ENCODE data around the gene EPHB1.

Gene EPHB1

DNA sequence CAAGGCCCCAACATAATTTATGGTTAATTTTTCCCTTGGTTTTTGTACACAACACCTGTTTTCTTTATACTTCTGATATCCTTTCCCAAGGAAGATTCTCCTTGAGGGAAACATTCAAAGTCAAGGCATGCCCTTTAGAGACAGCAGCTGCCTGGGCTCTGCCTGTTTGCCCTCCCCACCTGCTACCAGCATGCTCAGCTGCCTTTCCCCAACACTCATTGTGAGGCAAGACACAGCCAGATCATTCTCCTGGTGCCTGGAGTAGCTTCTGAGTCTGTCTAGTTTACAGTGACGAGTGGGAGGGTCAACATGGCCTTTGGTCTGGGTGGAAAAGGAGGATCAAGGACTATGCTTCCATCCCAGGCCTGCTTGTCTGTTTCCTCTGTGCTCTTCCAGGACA, 132.5 kb downstream of the EPHB1 start:
- TF ChIP-seq ZNF274 (IDR thresholded peaks at IDR 0.05; ENCODE audit: low read depth, low read length): no peak
- H3K4me3 ChIP-seq (ENCODE audit: low read length): no peak overlapping the region

DNA sequence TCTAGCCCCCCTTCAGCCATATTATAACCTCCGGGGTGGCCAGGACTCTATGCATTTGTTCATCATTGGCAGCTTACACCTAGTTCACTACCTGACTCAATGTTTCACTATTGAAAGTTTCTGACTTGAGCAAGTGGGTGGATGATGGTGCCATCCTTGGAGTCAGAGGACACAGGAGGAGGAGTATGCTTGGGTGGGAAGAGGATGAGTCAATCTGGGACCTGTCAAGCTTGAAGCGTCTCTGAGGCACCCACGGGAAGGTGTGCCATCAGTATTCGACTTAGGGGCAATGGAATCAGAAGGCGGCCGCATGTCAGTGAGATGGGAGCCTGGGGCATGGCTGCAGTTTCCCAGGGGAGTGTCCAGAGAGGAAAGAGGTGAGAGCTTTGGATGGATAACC, 133.3 kb downstream of the EPHB1 start:
- no peak overlapping the region for H3K4me3 ChIP-seq (ENCODE audit: low read length)
- TF ChIP-seq ZNF274 (IDR thresholded peaks at IDR 0.05; ENCODE audit: low read depth, low read length): no peak

DNA sequence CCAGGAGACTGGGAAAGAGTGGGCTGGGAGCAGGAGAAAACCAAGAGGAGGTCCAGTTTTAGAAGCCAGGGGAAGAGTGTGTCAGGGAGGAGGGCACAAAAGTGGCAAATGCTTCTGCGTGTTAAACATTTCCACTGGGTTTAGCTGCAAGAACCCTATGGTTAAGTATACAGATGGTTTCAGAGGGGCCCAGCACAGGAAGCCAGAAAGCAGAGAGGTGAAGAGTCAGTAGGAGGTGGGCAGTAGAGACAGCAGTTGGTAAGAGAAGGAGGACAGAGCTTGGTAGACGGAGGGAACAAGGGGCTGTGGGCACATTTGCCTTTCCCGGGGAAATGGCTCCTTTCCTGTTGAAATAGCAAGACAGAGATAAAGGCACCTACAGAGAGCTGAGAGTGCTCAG, 133.8 kb downstream of the EPHB1 start:
- no peak overlapping the region for H3K4me3 ChIP-seq (ENCODE audit: low read length)
- no peak for TF ChIP-seq ZNF274 (IDR thresholded peaks at IDR 0.05; ENCODE audit: low read depth, low read length)

DNA sequence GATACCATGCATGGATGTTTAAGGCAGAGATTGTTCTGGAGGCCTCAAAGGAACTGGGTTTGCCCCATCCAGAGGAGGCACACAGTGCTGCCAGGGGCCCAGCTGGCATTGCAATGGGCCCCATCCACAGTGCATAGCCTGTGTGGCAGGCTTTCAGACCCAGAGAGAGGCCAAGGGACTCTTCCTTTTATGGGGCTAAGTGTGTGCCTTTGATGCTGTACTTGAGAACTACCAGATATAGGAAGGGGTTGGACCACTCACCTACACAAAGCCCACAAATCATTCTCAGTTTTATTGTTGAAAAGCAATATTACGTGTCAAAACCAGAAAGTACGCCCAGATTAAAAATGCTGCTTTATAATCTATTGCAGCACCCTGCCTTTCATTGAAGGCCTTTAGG, 134.9 kb downstream of the EPHB1 start:
- no peak for TF ChIP-seq ZNF274 (IDR thresholded peaks at IDR 0.05; ENCODE audit: low read depth, low read length)
- no peak overlapping the region for H3K4me3 ChIP-seq (ENCODE audit: low read length)

DNA sequence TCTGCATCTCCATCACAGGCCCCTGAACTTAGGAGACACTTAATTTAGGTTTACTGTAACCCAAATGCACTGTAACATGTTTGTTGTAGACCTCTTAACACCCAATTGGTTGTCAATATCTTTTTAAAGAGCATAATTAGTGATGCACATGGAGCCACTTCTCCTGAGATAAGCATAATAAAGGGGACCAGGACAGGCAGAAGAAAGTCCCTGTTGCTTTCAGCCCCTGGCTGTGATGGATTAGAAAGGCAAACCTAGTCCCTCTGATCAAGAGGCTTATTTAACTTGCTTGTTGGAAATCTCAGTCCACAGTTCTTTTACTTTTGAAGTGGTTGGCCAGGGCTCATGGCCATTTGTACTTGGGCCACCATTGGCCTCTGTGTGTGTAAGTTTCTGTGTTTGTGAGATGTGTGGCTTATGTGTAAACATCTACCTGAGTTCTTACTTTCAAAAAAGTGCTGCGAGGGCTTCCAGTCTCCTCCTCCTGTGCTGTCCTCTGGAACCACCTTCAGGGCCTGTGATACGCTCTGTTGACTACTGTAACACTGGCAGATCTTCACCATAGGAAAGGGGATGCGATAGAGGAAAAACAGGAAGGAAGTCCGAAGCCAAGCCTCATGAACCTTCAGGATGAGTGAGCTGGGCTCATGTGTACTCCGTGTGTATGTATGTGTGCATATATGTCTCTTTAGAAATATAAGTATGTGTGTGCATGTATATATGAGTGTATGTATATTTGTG, 136.2 kb downstream of the EPHB1 start:
- no peak overlapping the region for H3K4me3 ChIP-seq (ENCODE audit: low read length)
- TF ChIP-seq ZNF274 (IDR thresholded peaks at IDR 0.05; ENCODE audit: low read depth, low read length): no peak

DNA sequence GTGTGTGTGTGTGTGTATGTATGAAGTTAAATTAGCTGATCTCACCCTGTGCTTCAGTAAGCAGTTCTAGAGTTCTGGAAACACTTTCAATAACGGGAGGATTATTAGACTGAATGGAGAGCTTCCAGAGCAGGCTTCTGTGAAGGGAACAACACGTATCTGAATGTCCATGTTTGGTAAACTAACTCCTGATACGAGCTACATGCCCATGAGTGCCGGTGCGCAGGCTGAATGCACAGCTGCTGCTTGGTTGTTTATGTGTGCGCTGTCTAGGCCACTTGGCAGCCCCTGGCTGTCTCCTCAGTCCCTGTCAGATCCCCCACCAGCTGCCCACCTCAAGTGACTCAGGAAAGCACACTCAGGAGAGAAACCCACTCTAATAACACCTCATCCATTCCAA, 137.0 kb downstream of the EPHB1 start:
- no peak overlapping the region for H3K4me3 ChIP-seq (ENCODE audit: low read length)
- no peak for TF ChIP-seq ZNF274 (IDR thresholded peaks at IDR 0.05; ENCODE audit: low read depth, low read length)

DNA sequence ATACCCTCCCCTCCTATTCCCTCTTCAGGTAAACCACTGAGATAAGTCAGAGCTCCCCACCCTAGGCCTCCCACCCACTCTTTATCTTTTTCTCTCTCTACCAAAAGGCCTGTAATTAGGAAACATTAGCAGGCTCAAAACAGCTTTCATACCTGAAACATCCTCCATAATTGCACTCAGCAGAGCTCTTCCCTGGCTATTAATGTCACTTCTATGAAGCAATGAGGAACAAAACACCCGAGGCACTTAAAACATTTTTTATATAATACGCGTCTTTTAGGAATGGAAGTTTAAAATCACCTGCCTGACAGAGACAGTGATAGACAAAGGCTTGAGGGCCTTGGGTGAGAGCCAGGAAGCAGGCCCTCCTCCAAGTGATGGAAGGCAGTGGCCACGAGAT, 138.9 kb downstream of the EPHB1 start:
- H3K4me3 ChIP-seq (ENCODE audit: low read length): no peak overlapping the region
- no peak for TF ChIP-seq ZNF274 (IDR thresholded peaks at IDR 0.05; ENCODE audit: low read depth, low read length)

DNA sequence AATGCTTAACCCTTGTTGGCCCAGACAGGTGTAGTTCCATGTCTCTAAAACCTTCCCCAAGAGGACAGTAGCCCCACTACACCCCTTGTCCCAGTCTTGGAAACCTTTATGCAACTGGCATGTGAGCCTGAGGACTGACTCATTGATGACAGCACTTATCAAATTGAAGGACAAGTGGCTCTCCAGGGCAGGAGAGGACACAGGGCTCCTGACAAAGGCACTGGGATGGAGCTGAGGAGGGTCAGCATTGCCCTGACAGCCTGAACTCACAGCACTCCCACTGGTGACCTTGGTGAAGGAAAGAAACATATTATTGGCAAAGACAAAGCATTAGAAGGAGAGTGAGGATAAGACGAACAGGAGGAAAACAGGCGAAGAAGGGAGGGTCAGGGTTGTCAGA, 139.9 kb downstream of the EPHB1 start:
- no peak overlapping the region for H3K4me3 ChIP-seq (ENCODE audit: low read length)
- no peak for TF ChIP-seq ZNF274 (IDR thresholded peaks at IDR 0.05; ENCODE audit: low read depth, low read length)

DNA sequence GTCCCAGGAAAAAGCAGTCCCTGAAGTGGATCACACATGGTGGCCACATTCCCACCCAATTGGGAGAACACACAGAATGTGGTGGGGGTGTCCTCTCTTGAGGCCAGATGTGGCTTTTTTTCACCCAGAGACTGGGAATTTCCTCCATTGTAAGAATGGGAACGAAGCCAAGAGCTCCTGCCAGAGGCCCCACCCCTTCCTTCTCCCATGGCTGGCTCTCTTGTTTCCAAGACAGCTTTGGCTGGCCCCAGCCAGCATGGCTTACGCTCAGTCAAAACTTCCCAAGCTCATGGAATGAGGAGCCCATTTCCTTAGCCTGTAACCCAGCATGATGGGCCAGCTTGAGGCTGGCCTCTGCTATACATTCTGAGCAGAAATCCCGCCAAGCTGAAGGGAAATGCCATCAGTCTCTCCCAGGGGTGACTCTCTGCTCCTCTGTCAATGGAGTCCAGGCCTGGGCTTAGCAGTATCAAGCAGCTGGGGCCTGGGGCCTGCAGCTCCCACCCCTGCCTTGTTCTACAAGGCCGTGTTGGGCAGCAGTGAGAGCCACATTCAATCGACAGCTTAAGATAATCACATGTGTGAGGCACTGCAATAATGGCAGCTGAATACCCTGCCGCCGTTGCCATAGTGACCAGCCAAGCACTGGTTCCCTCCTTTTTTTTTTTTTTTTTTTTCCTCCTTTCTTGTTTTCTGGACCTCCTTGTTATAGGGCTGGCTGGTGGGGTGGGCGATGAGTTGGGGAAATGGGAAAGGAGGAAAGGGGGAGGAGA, 142.4 kb downstream of the EPHB1 start:
- H3K4me3 ChIP-seq (ENCODE audit: low read length): no peak overlapping the region
- TF ChIP-seq ZNF274 (IDR thresholded peaks at IDR 0.05; ENCODE audit: low read depth, low read length): no peak

DNA sequence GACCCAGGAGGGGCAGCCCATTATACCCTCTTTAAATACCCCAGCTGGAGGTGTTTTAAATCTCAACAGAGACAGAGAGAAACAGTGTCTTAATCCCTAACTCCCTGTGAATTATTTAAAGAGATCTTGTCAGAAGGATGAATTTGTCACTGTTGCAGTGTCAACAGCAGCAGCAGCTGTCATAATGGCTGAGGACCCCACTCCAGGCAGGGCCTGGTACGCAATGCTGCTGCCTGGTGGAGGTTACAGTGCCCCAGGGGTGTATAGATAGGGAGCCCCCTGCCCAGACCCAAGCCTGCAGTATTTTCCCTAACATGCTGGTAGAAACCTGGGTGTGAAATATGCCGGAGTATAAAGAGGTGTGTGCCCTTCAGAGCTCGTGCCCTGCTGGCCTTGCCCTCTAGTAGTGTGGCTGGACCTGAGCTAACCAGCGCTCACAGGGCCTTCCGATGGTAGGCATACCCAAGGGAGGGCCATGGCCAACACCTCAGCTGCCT, 143.0 kb downstream of the EPHB1 start:
- no peak for TF ChIP-seq ZNF274 (IDR thresholded peaks at IDR 0.05; ENCODE audit: low read depth, low read length)
- H3K4me3 ChIP-seq (ENCODE audit: low read length): no peak overlapping the region

DNA sequence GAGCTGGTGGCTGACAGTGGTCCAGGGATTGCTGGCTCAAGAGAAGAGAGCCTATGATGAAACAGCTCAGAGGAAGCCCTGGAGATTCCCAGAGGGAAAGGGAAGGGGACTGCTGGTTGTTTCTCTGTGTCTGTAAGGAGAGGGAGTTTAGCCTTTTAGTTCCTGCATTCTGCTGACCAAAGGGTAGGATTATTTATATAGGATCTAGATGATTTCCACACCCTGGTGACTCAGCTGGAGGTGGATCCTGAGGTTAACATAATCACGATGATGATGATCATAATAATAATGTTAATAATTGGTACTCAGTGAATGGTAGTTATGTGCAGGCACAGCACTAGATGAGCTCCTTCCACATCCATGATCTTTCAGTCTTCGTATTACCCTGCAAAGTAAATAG, 144.9 kb downstream of the EPHB1 start:
- no peak overlapping the region for H3K4me3 ChIP-seq (ENCODE audit: low read length)
- TF ChIP-seq ZNF274 (IDR thresholded peaks at IDR 0.05; ENCODE audit: low read depth, low read length): no peak

DNA sequence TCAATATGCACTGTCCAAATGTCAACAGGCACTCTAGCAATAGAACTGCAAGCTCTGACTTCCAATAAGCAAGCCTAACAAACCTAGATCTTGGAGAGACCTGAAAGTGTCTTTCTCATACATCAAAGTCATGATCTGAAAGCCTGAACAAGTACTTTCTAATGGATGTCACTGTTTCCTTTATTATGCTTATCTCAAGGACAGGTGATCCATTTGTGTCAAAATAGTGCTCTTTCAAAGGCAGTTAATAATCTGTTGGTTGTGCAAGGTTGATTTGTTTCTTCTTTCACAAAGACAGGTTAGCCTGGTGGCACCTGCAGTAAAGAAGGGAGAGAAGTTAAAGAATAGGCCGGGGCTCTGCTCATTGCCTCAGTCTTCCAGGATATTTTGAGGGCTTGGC, 146.8 kb downstream of the EPHB1 start:
- no peak for TF ChIP-seq ZNF274 (IDR thresholded peaks at IDR 0.05; ENCODE audit: low read depth, low read length)
- H3K4me3 ChIP-seq (ENCODE audit: low read length): no peak overlapping the region

DNA sequence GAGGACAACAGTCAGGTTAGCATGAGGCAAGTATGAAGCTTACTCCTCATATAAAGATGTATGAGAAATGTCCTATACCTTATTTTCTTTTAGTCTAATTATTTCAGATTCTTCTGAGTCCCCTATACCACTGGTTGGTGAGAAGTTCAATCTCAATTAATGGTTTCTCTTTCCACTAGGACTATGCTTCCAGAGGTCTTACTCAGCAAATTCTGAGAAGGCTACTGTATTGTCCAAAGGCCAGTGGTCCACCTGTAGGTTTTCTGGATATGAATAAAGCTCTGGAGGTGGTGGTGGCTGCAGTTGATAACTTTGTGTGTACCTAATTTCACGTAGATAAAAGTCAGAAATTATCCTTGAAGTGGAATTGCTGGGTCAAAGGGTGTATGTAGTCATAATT, 149.4 kb downstream of the EPHB1 start:
- no peak for TF ChIP-seq ZNF274 (IDR thresholded peaks at IDR 0.05; ENCODE audit: low read depth, low read length)
- no peak overlapping the region for H3K4me3 ChIP-seq (ENCODE audit: low read length)

DNA sequence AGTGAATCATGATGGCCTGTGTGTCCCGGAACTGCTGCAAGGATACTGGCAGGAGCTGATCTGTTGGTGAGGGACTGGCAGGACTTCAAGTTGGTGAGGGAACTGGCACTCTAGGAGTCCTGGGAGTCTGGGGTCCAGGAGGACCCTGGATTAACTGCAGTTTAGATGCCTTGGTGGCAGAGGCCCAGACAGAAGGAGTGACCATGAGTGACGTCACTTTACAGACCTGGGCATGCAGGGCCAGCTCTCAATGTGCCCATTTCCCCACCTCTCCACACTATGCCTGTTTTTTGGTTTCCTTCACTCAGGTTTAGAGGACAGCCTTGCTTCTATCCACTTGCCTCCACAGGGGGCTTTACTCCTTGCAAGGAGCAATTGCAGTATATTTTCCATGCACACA, 154.1 kb downstream of the EPHB1 start:
- H3K4me3 ChIP-seq (ENCODE audit: low read length): no peak overlapping the region
- no peak for TF ChIP-seq ZNF274 (IDR thresholded peaks at IDR 0.05; ENCODE audit: low read depth, low read length)

DNA sequence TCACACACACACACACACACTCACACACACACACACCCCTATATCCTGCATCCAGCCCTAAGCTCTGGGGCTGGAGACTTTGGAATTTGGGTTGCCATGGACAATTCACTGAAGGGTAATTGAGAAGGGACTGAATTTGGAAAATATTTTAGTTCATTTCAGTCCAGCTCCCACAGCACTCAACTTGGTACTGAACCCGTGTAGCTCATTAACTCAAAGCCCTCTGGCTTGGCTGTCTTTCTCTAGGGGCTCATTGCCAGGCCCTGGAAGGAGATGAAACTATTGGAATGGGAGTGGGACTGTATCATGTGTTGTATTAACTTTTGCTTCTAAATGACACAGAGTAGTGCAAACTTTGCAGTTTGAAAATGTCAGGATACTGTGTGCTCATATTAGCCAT, 157.3 kb downstream of the EPHB1 start:
- TF ChIP-seq ZNF274 (IDR thresholded peaks at IDR 0.05; ENCODE audit: low read depth, low read length): no peak
- H3K4me3 ChIP-seq (ENCODE audit: low read length): no peak overlapping the region
